ENCODE results near the gene AFMID.
"Not testable (repeated sequence)": the region's sequence is repeated elsewhere in the genome, so short reads cannot be mapped to it uniquely, and the experiment has no call there.

AFMID gene

GRCh38 chr17:78186692-78187595 lies at the start of gene AFMID, which contains the start of gene TK1:
AFMID (plus strand) TSS chr17:78187362; CDS start chr17:78187371, 9 bp downstream.
TK1 (minus strand) TSS chr17:78187052; CDS start chr17:78186994, 58 bp downstream.
- DNase-seq: peak; percentile 63 to 80

GRCh38 chr17:78137392-78138203 lies 49.6 kb upstream of the AFMID start:
- peak in 1 of 2 experiments; percentile 39 for DNase-seq

GRCh38 chr17:78138204-78139060 lies 48.7 kb upstream of the AFMID start:
- no peak for DNase-seq

- not testable (repeated sequence) for DNase-seq
Observed at GRCh38 chr17:78139861-78140168, 47.3 kb upstream of the AFMID start.

GRCh38 chr17:78140169-78141051 lies 46.8 kb upstream of the AFMID start:
- DNase-seq: peak; percentile 85 to 90

- no peak for DNase-seq
Observed at GRCh38 chr17:78141437-78142118, 45.6 kb upstream of the AFMID start.

GRCh38 chr17:78142119-78142861 lies 44.9 kb upstream of the AFMID start:
- DNase-seq: no peak

- DNase-seq: no peak
Observed at GRCh38 chr17:78143214-78144146, 43.7 kb upstream of the AFMID start.

GRCh38 chr17:78144147-78144719 lies 42.9 kb upstream of the AFMID start:
- no peak for DNase-seq

- no peak for DNase-seq
Observed at GRCh38 chr17:78144736-78145641, 42.2 kb upstream of the AFMID start.

GRCh38 chr17:78146471-78146869 lies 40.7 kb upstream of the AFMID start:
- no peak for DNase-seq

- no peak for DNase-seq
Observed at GRCh38 chr17:78146881-78147280, 40.3 kb upstream of the AFMID start.

- no peak for DNase-seq
Observed at GRCh38 chr17:78147315-78147998, 39.7 kb upstream of the AFMID start.

- no peak for DNase-seq
Observed at GRCh38 chr17:78148286-78149016, 38.7 kb upstream of the AFMID start.

GRCh38 chr17:78151514-78152008 lies 35.6 kb upstream of the AFMID start:
- DNase-seq: no peak
